ENCODE data around the gene OR4K5. TPM values are rescaled to one million over a fixed set of nuclear protein-coding genes. Genes with fewer than 3 reads are reported as not detected.

Gene OR4K5
- not detected for total RNA-seq

GRCh38 chr14:19920021-19920657 lies at the start of gene OR4K5:
OR4K5 (plus strand) TSS chr14:19920607; CDS start chr14:19920607, 0 bp downstream.
- ATAC-seq (ENCODE audit: low FRiP score) = no peak
- no peak for DNase-seq (ENCODE audit: low spot score)
- no peak for TF ChIP-seq CTCF (IDR thresholded peaks at IDR 0.05)

GRCh38 chr14:19873178-19873577 lies 47.2 kb upstream of the OR4K5 start:
- no peak for DNase-seq (ENCODE audit: low spot score)
- no peak for ATAC-seq (ENCODE audit: low FRiP score)
- no peak for TF ChIP-seq CTCF (IDR thresholded peaks at IDR 0.05)

GRCh38 chr14:19874842-19875241 lies 45.6 kb upstream of the OR4K5 start, which contains the start of gene OR4K2:
OR4K2 (plus strand) TSS chr14:19875142; CDS start chr14:19876268, 1,126 bp downstream.
- DNase-seq (ENCODE audit: low spot score) (no peak), ATAC-seq (ENCODE audit: low FRiP score) (no peak)
- TF ChIP-seq CTCF (IDR thresholded peaks at IDR 0.05) = no peak

- ATAC-seq (ENCODE audit: low FRiP score) (no peak), DNase-seq (ENCODE audit: low spot score) (no peak)
- no peak for TF ChIP-seq CTCF (IDR thresholded peaks at IDR 0.05)
These were observed 42.3 kb upstream of the OR4K5 start for GRCh38 chr14:19878029-19878642.

GRCh38 chr14:19895282-19895681 lies 25.1 kb upstream of the OR4K5 start:
- ATAC-seq (ENCODE audit: low FRiP score) (peak; percentile 35), DNase-seq (ENCODE audit: low spot score) (no peak)
- TF ChIP-seq CTCF (IDR thresholded peaks at IDR 0.05) = no peak

GRCh38 chr14:19900999-19901398 lies 19.4 kb upstream of the OR4K5 start:
- no peak for TF ChIP-seq CTCF (IDR thresholded peaks at IDR 0.05)
- DNase-seq (ENCODE audit: low spot score) = no peak
- ATAC-seq (ENCODE audit: low FRiP score) = no peak

GRCh38 chr14:19902409-19902808 lies 18.0 kb upstream of the OR4K5 start:
- no peak for TF ChIP-seq CTCF (IDR thresholded peaks at IDR 0.05)
- ATAC-seq (ENCODE audit: low FRiP score) = no peak
- DNase-seq (ENCODE audit: low spot score) = no peak
